Neural cell (in vitro differentiated cells): Measurements from ENCODE around the gene PPP2R5B. TPM values are rescaled to one million over a fixed set of nuclear protein-coding genes. Genes with fewer than 3 reads are reported as not detected.

Experiments
- H2AFZ ChIP-seq: fragments of 200-600, 300-800 bp; sonication (generic), shearing (Covaris generic); 2 replicates; pipeline ENCODE4 v1.6.0; 2014; ENCODE audit warnings: low read depth, mild to moderate bottlenecking, antibody characterized with exemption, low read length, moderate library complexity
- H3F3A ChIP-seq: fragments of 200-600 bp; shearing (Covaris generic); 2 replicates; pipeline ENCODE4 v1.6.1; 2016; ENCODE audit warnings: mild to moderate bottlenecking, moderate library complexity, mixed read lengths, antibody characterized with exemption, low read length; ENCODE audit not compliant: insufficient read depth, poor library complexity, severe bottlenecking
- H3K27ac ChIP-seq: fragments of 200-600, 300-800 bp; sonication (generic), shearing (Covaris generic); 2 replicates; pipeline ENCODE4 v1.5.1; 2014; ENCODE audit warnings: mild to moderate bottlenecking, low read length, moderate library complexity
- H3K27me3 ChIP-seq: fragments of 300-800, 200-600 bp; sonication (generic), shearing (Covaris generic); 2 replicates; pipeline ENCODE4 v1.6.0; 2014; ENCODE audit warnings: mild to moderate bottlenecking, low read depth, low read length, moderate library complexity; ENCODE audit not compliant: insufficient read depth
- H3K36me3 ChIP-seq: fragments of 300-800, 200-600 bp; sonication (generic), shearing (Covaris generic); 2 replicates; pipeline ENCODE4 v1.5.1; 2014; ENCODE audit warnings: mild to moderate bottlenecking, antibody characterized with exemption, low read length, moderate library complexity; ENCODE audit not compliant: insufficient read depth
- H3K4me2 ChIP-seq: fragments of 300-800, 200-600 bp; sonication (generic), shearing (Covaris generic); 2 replicates; pipeline ENCODE4 v1.6.0; 2014; ENCODE audit warnings: mild to moderate bottlenecking, low read length
- H3K4me3 ChIP-seq: fragments of 300-800, 200-600 bp; sonication (generic), shearing (Covaris generic); 2 replicates; pipeline ENCODE4 v1.5.1; 2014; ENCODE audit warnings: mild to moderate bottlenecking, low read length, moderate library complexity
- H3K79me2 ChIP-seq: fragments of 200-600 bp; shearing (Covaris generic); replicated peaks from 2 replicates; pipeline ENCODE4 v1.6.0; 2014; ENCODE audit warnings: mild to moderate bottlenecking, low read length, moderate library complexity; ENCODE audit not compliant: insufficient read depth
- H3K9ac ChIP-seq: fragments of 300-800, 200-600 bp; sonication (generic), shearing (Covaris generic); 2 replicates; pipeline ENCODE4 v1.6.1; 2016; ENCODE audit warnings: mild to moderate bottlenecking, low read length, mixed read lengths
- H3K9me2 ChIP-seq: fragments of 200-600 bp; shearing (Covaris generic); 2 replicates; pipeline ENCODE4 v1.6.1; 2016; ENCODE audit warnings: mild to moderate bottlenecking, low read length, mixed read lengths; ENCODE audit not compliant: insufficient read depth
- H3K9me3 ChIP-seq: fragments of 200-600, 300-800 bp; sonication (generic), shearing (Covaris generic); 2 replicates; pipeline ENCODE4 v1.6.1; 2016; ENCODE audit warnings: mild to moderate bottlenecking, mixed run types, low read length, moderate library complexity, mixed read lengths
- H4K20me1 ChIP-seq: fragments of 200-600 bp; shearing (Covaris generic); 2 replicates; pipeline ENCODE4 v1.6.1; 2016; ENCODE audit warnings: mild to moderate bottlenecking, mixed run types; ENCODE audit not compliant: insufficient read depth
- CTCF ChIP-seq: fragments of 450-650 bp; IDR thresholded peaks from 2 replicates; pipeline ENCODE4 v1.5.1; 2014; ENCODE audit warnings: antibody characterized with exemption, mild to moderate bottlenecking, moderate library complexity; ENCODE audit not compliant: poor library complexity, severe bottlenecking
- EP300 ChIP-seq: fragments of 450-650 bp; conservative IDR thresholded peaks from 2 replicates; pipeline ENCODE4 v1.6.1; 2014; ENCODE audit warnings: antibody characterized with exemption, mild to moderate bottlenecking, moderate library complexity; ENCODE audit not compliant: poor library complexity, severe bottlenecking
- EZH2 ChIP-seq: fragments of 200-600, 300-800 bp; shearing (Covaris generic), sonication (generic); IDR thresholded peaks from 2 replicates; pipeline ENCODE4 v1.6.1; 2014; ENCODE audit warnings: antibody characterized with exemption, low read length, borderline replicate concordance, mild to moderate bottlenecking; ENCODE audit not compliant: insufficient read depth, poor library complexity, severe bottlenecking
- POLR2AphosphoS5 ChIP-seq: IDR thresholded peaks from 2 replicates; pipeline ENCODE4 v1.6.1; 2012
- RAD21 ChIP-seq: fragments of 450-650 bp; conservative IDR thresholded peaks from 2 replicates; pipeline ENCODE4 v1.6.1; 2014; ENCODE audit warnings: antibody characterized with exemption, mild to moderate bottlenecking, moderate library complexity
- SMC3 ChIP-seq: fragments of 450-650 bp; conservative IDR thresholded peaks from 2 replicates; pipeline ENCODE4 v1.6.1; 2014; ENCODE audit warnings: antibody characterized with exemption, mild to moderate bottlenecking, moderate library complexity; ENCODE audit not compliant: poor library complexity
- TAF1 ChIP-seq: IDR thresholded peaks from 2 replicates; pipeline ENCODE4 v1.6.1; 2012; ENCODE audit warnings: low read depth
- polyA plus RNA-seq: library from polyadenylated mRNA; depleted of rRNA; stranded (reverse); fragments of >200 nt; gene quantifications from 2 replicates; pipeline ENCODE4 v1.2.3, GENCODE V29; 2014
- TF ChIP-seq, protein P1 (sequence below): IDR thresholded peaks from 2 replicates; pipeline ENCODE4 v1.6.1; 2012; ENCODE audit warnings: borderline replicate concordance

The PPP2R5B gene
- polyA plus RNA-seq, 1 donor from 2014 or later = 76.1 TPM

GRCh38 chr11:64876229-64876750 is 48.2 kb upstream of the PPP2R5B start:
- Histone ChIP-seq H3K36me3 (no peaks in the 10 kb centered on the region), H3K9me3 (no peaks in the 10 kb centered on the region), H3K27ac (no peak overlapping the region), H3K9ac (no peak overlapping the region), H3K4me3 (peak overlapping the region; percentile 81), H3K4me2 (peak overlapping the region; percentile 62), H2AFZ (no peak overlapping the region), H3K9me2 (no peaks in the 10 kb centered on the region), H3K79me2 (peaks cover 36% of the 10 kb centered on the region), H3F3A (no peaks in the 10 kb centered on the region), H4K20me1 (no peaks in the 10 kb centered on the region), H3K27me3 (no peaks in the 10 kb centered on the region)
- TF ChIP-seq CTCF (no peak), TAF1 (no peak), POLR2AphosphoS5 (no peak), EZH2 (no peak)

DNA sequence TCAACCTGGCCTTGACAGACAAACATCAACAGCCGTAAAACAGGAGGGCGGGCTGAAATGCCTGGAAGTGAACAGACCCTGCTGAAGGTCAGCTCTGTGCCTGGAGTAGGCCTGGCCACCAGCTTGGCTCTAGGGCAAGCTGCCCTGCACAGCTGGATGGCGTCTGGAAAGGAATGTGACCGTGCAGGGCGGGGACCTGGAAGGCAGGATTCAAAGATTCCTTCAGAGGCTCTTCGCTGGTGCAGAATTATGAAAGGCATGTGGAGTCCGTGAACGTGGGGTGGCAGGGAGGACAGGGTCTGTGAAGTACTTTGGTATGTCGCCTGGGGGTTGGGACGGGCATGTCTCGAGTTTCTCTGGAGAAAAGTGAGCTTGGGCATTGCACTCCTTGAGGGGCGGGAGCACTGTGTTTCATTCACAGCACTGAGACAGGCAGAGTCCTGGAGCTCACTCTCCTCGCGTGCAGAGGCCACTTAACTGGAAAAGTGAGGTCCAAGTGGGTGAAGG is 47.6 kb upstream of the PPP2R5B start:
- Histone ChIP-seq H3K9me2 (no peaks in the 10 kb centered on the region), H3K27ac (no peak overlapping the region), H2AFZ (no peak overlapping the region), H3K36me3 (no peaks in the 10 kb centered on the region), H3K4me3 (peak overlapping the region; percentile 81), H3F3A (no peaks in the 10 kb centered on the region), H3K4me2 (peak overlapping the region; percentile 62), H4K20me1 (no peaks in the 10 kb centered on the region), H3K9ac (peak overlapping the region; percentile 78), H3K79me2 (peaks cover 36% of the 10 kb centered on the region), H3K27me3 (no peaks in the 10 kb centered on the region), H3K9me3 (no peaks in the 10 kb centered on the region)
- TF ChIP-seq EP300 (no peak), CTCF (no peak), SMC3 (no peak), RAD21 (no peak), EZH2 (no peak)
- TF ChIP-seq, protein P1, sequence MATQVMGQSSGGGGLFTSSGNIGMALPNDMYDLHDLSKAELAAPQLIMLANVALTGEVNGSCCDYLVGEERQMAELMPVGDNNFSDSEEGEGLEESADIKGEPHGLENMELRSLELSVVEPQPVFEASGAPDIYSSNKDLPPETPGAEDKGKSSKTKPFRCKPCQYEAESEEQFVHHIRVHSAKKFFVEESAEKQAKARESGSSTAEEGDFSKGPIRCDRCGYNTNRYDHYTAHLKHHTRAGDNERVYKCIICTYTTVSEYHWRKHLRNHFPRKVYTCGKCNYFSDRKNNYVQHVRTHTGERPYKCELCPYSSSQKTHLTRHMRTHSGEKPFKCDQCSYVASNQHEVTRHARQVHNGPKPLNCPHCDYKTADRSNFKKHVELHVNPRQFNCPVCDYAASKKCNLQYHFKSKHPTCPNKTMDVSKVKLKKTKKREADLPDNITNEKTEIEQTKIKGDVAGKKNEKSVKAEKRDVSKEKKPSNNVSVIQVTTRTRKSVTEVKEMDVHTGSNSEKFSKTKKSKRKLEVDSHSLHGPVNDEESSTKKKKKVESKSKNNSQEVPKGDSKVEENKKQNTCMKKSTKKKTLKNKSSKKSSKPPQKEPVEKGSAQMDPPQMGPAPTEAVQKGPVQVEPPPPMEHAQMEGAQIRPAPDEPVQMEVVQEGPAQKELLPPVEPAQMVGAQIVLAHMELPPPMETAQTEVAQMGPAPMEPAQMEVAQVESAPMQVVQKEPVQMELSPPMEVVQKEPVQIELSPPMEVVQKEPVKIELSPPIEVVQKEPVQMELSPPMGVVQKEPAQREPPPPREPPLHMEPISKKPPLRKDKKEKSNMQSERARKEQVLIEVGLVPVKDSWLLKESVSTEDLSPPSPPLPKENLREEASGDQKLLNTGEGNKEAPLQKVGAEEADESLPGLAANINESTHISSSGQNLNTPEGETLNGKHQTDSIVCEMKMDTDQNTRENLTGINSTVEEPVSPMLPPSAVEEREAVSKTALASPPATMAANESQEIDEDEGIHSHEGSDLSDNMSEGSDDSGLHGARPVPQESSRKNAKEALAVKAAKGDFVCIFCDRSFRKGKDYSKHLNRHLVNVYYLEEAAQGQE = no peak
